ENCODE results near the gene SIM1.
"Not testable (repeated sequence)": the region's sequence is repeated elsewhere in the genome, so short reads cannot be mapped to it uniquely, and the experiment has no call there.

SIM1 gene

DNA sequence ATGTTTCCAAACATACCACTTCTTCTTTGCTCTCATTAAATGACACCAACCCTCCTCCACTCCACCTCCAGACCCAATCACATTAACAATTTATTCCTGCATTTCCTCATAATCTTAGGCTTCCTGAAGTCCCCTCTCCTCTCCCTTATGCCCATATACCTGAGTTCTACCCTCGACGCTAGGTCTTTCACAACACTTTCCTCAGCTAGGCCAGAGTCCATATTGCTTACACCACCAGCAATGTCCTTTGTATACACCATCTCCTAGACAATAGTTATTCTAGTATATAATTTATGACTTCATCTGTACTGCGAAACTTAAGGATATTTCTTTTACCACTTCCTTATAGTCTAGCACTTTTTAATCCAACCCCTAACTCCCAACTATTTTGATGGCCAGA lies 47.7 kb downstream of the SIM1 start:
- no peak for DNase-seq

DNA sequence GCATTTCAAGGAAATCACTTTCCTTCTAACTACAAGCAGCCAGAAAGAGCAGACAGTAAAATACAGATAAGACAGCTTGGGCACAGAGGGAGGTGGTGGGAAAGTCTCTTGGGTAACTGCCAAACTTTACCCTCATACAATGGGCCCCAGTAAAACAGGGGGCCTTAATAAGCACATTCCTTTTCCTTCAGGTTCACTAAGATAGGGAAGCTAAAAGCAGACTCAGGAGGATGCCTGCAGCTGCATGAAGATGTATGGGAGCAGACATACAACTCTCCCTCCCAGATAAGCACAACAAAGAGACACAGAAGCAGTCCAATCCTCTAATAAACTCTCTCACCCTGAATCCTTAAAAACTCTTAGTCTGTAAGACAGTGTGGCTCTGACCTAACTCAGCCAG lies 49.0 kb downstream of the SIM1 start:
- no peak for DNase-seq

DNA sequence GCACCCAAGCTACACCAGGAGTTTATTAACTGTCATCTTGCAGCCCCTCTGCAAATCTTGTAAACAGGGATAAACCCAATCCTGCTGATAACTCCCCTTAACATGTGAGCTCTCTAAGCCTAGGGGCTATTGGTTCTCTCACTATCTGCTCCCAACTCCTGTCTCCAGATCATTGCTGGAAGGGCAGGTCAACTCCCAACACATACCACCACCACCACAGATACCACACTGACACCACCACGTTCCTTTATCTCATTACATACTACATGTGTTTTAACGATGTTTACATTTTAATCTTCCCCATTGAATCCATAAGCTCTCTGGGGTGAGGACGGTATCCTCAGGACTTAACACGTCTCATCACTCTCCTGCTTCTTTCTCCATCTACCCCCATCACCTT lies 51.8 kb downstream of the SIM1 start:
- no peak for DNase-seq

DNA sequence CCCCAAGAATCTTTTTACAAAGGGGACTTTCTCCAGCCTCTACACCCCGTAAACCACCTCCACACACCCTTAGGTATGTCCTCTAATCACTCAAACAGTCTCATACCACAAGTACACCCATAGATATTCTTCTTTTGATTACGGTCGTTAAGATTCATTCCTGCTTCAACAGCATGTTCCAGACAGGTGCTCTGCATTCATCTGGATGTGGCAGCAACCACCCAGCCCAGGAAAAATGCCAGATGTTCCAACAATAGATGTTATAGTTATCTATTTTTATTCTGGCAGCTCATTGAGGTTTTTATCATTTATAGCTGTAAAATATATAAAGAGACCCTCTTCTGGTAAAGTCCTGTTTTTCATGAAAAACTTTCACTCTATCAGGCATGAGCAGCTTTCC lies 60.7 kb downstream of the SIM1 start:
- DNase-seq: no peak

DNA sequence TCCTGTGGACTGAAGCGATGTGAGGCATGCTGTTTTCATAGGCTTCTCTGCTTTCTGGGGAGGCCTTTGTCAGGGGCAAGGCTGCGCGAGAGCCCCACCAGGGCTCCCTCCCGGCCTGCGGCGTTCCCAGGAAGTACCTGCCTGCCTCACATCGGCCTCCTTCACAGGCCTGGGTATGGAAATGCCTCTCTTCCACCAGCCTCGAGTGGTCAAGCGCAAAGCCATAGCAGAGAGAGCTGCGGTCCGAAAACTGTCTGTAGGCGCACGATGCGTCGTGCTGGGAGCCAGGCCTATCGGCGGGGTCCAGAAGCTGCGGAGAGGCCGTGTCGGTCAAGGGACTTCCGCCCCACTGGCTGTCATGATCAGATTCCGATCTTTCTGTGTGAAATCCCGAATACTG lies 71.2 kb downstream of the SIM1 start:
- DNase-seq: no peak

DNA sequence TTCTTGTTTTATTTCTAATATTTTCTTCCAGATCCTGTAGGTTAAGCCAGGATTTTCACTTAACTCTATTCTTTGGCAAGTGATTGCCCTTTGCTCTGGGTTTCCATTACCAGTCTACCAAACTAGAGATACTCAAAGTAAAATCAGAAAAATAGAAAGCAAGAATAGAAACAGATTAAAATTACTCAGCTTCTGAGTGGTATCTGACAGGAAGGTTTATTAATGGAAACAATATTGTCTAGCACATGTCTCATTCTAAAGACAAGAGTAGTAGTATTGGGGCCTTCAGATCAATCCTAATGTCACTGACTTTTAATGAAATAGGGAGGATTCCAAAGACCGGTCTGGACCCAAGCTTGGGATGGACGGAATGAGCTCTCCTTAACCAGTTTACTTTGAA lies 72.3 kb downstream of the SIM1 start:
- no peak for DNase-seq

DNA sequence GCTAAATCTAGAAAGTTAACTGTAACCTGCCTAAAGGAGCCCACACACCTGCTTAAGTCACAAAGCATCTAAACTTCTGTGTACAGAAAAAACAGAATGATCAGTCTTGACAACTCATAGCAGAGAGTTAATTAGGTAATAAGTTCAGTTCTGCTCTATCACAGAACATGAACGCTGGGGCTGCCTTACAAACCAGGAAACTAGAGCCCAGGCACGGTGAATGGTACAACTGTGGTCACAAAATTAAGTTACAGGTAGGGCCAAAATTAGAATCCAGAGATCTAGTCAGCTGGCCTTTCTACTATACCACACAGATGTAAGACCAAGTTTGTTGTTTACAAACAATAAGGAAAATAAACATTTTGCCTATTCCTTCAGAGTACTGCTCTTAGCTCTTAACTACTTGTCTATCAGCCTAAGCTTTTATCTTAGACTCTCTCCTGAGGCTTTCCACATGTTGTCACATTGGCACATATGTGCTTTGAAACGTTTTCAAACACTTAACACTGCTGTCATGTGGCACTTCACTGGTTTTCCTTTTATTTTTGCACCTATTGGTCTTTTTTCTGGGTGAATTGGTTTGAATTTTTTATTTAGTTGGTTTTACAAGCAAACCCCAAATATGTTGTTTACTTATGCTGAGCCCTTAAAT lies 75.7 kb downstream of the SIM1 start:
- no peak for DNase-seq

DNA sequence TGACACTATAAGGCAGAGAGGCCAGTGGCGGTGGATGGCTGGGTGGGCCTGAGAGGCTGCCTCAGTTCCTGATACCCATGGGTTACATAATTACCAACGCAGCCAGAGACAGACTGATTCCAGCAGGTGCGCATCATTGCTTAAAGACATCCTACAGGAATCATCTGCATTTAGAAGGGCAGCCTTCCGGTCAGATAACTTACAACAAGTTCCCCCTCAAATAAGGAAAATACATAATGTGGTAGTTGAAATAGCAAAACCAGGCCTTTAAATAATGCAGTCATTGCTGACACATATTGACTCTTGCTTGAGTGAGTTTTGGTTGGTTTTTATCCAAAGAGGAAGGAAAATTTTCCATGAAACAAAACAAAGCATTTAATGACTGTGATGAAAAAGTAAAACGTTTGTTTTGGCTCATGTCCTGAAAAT lies 81.9 kb downstream of the SIM1 start:
- no peak for DNase-seq

DNA sequence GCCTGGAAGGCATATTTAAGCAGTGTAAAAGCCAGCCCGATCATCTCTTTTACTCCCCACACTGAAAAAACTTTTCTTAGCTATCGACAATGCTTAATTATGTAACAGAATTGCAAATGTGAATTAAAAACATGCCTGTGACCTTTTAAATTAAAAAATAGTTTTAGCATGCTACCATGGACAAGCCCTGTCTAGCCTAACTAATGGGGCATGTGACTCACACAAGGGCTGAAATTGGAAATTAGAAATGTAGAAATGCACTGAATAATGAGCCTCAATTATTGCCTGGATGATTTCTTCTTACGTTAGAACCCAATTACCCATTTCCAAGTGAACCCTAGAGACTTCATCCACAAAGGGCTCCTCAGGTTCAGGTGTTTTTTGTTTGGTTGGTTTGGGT lies 82.7 kb downstream of the SIM1 start:
- DNase-seq: no peak

DNA sequence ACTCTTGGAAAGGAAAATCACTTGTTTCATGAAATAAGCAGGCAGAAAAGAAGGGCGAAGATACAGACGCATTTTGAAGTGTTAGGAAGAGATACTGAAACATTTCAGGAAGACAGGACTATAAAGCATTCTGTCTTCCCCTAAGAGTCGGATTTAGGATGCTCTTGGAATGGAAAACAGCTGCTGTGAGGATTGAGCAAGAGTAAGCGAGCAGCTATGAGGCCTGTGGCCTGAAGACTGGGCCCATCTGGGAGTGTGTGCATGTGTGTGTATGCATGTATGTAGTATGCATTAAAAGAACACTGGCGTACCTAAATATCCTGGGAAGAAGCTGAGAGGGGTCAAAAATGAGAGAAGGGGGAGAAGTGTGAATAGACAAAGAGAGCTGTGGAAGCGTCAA lies 83.6 kb downstream of the SIM1 start:
- no peak for DNase-seq

DNA sequence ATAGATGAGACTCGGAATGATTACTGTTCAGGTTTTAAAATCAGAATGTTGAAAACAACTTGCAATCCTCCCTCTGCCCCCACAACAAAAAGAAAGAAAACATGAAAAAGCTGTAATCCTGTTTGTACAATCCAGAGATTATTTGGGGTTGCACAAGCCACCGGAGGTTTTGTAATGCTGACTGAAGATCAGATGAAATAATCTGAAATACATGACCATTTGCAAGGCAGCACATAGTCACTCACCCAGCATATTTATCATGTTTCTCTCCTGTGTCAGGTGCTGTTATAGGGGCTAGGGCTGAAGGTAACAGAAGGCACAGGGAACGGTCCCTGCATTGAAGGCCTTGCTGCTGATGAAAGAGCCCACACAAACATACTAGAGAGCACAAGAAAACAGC lies 85.3 kb downstream of the SIM1 start:
- DNase-seq: no peak

DNA sequence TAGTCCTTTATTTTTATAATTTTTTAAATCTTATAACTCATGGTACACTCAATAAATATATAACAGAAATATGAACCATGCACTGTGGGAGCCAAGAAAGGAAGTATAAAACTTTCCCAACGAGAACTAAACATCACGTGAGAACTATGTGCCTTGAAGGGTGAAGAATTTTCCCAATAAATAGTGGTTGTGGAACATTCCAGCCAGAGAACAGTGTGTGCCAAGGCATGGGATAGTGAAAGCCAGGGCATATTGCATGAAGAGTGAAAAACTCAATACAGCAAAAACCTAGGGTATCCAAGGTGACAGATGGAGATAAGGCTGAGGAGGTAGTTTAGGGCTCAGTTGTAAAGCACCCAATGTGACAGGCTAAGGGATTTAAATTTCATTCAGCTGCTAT lies 86.1 kb downstream of the SIM1 start:
- no peak for DNase-seq

DNA sequence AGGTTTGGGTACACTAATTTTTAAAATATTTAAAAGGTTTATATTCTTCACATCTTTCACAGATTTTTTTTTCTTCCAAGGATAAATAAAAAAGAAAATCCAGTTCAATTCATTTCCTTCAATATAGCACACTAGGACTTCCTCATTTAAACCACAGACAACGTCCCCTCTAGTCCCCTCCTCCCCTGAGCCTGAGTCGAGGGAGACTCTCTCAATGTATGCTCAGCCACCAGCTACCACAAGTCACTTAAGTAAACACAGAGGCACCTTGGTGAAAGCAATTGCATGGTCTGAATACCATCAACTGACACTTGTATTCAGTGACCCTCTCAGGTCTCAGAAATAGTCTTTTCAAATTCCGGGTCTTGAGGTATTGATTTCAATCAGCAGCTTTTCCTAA lies 88.6 kb downstream of the SIM1 start:
- DNase-seq: no peak

DNA sequence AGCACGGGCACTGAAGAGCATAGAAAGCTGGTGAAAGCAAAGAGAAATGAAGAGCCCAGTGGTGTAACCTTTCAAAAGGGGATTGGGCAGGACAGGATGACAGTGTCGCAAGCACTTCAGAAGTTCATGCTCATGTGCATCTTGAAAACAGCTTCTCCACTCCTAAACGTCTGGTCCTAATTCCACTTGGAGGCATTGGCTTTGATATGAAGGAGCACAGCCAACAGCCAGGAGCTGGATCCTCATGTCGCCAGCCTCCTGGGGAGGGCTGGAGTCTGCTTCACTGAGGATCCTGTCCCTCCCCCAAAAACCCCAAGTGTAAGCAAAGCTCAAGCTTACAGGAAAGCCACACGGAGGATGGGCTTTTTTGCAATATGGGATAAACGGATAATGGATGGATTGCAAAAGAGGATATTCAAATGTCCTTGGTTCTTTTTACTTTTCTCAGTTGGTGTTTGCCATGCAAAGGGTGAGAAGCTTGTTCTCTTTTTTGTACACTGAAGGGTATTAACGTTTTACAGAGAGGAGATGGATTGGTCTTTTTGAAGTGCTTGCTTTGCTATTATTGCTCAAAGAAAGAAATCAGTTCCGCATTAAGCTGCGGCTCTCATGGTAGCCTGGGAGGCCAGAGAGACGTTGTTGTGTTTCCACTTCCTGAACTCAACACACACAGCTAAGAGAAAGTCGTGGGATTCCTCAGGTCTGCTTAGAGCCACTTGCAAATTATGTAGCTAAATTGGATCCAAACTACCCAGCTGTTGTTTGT lies 92.2 kb downstream of the SIM1 start:
- DNase-seq: no peak

DNA sequence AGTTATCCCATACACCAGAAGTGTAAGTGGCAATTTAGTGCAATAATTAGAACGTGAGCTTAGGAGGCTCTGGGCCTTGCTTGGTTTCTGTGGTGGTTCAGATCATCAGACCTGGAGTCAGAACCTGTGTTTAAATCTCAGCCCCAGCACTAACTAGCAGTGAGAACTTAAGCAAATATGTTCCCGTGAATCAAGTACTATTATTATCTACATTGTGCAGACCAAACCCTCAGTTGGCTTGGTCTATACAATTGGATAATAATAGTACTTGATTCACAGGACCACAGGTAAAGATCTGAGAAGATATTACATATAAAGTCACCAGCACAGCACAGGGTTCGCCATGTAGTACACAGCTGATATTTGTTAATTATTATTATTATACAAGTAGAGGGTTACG lies 93.1 kb downstream of the SIM1 start:
- DNase-seq: no peak

DNA sequence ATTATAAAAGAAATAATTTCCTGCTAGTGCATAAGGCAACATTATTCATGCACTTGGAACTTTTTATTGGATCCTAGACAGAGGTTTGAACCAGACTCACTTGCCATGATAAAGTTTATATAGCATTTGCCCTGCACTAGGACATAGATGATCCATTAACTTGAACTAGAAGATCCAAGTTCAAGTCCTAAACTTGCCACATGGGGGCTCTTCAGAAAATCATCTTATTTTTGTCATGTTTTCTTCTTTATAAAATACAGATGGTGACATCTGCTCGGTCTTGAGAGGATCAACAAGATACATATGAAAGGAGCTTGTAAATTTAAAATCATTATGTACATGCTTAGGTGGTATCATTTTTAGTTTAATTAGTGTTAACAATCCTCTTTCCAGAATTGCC lies 94.5 kb downstream of the SIM1 start:
- no peak for DNase-seq

DNA sequence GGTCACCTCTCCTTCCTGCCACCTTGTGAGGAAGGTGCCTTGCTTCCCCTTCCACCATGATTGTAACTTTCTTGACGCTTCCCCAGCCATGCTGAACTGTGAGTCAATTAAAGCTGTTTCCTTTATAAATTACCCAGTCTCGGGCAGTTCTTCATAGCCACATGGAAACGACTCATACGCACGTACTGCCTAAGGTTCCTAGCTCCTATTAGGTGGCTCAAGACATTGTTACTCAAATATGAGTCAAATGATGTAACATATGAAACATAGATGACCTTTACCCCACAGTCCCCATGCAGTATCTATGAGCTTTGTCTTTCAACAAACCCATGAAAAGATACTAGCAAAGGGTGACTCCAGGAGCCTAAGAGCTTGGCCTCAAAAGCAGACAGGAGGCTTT lies 98.3 kb downstream of the SIM1 start:
- peak; percentile 56 for DNase-seq

DNA sequence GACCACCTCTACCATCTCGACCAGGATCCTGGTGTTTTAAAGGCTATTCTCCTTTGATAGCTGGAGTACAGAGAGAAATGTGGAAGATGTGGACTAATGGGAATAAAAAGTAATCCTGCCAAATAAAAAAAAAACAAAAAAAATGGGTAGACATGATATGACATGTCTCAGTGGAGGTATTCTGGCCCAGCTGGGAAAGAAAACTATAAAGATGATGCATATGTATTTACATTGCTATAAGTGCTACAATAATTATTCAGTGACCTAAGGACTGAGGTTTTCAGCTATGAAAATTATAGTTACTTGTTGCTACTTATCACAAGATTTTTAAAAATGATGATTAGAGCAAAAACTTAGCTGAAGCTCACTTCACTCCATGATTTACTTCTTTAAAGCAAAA lies 101.1 kb downstream of the SIM1 start:
- no peak for DNase-seq

DNA sequence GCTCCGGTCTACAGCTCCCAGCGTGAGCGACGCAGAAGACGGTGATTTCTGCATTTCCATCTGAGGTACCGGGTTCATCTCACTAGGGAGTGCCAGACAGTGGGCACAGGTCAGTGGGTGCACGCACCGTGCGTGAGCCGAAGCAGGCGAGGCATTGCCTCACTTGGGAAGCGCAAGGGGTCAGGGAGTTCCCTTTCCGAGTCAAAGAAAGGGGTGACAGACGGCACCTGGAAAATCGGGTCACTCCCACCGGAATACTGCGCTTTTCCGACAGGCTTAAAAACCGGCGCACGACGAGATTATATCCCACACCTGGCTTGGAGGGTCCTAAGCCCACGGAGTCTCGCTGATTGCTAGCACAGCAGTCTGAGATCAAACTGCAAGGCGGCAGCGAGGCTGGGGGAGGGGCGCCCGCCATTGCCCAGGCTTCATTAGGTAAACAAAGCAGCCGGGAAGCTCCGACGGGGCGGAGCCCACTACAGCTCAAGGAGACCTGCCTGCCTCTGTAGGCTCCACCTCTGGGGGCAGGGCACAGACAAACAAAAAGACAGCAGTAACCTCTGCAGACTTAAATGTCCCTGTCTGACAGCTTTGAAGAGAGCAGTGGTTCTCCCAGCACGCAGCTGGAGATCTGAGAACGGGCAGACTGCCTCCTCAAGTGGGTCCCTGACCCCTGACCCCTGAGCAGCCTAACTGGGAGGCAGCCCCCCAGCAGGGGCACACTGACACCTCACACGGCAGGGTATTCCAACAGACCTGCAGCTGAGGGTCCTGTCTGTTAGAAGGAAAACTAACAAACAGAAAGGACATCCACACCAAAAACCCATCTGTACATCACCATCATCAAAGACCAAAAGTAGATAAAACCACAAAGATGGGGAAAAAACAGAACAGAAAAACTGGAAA lies 109.7 kb downstream of the SIM1 start:
- not testable (repeated sequence) for DNase-seq

DNA sequence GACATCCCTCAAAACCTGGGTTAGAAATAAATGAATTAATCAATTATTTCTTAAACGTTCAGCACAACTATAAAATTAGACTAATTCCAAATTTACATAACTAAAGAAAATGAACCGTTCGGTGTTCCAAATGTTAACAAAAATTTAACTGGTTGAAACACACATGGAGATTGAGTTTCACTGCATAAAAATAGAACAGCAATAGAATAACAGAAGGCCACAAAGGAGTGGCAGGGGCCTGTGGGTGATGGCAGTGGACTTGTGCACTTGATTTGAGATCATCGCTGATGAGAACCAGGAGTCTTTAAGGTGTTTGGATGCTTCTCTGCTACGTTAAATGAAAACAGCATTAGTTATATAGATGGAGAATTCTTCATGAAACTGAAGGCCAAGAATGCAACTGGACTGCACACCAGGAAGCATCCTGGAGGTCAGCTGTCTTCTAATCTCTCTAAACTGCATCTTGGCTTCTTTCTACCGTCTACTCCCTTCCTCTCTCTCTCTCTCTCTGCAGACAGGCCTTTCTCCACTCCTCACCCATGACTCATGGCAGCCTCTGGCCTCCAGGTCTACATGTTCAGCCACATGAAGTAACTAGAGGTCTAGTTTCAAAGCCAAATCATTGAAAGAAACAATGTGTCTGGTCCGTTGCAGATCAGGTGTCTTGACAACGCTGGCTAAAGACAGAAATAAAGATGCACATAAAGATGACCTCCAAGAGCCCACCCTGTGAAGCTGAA lies 111.3 kb downstream of the SIM1 start:
- DNase-seq: no peak

DNA sequence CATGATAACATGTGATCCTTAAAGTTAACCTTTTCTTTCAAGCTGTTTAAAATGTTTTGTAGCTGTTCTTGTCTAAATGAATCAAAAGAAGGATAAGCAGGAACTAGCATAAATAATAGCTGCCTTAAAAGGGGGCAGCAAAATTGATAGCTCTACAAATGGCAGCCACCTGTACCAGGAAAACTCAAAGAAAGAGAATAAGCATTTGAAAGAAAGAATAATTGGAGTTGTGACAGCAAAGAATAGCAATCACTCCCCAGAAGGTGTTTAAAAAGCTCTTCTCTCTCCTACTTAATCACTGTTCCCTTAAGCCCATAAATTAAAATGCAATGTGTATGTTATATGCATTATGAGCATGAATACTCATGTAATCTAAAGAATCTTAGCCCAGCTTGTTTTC lies 114.6 kb downstream of the SIM1 start:
- DNase-seq: no peak

DNA sequence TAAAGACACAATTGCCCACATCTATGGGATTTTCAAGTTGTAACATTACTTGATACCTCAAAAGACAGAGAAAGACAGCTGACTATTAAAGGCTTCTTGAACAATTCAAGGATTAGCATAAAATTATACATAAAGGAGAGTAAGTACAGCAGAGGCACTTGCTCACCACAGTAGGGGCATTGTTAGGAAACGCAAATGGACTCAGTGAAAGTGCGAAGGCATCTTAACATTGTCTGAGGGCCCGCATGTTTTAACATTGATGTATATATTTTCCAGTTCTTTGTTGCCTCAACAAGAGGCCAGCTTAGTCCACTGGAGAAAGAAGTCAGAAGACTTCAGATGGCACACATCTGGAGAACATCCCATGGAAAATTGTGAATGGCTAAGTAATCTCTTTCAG lies 115.4 kb downstream of the SIM1 start:
- no peak for DNase-seq

DNA sequence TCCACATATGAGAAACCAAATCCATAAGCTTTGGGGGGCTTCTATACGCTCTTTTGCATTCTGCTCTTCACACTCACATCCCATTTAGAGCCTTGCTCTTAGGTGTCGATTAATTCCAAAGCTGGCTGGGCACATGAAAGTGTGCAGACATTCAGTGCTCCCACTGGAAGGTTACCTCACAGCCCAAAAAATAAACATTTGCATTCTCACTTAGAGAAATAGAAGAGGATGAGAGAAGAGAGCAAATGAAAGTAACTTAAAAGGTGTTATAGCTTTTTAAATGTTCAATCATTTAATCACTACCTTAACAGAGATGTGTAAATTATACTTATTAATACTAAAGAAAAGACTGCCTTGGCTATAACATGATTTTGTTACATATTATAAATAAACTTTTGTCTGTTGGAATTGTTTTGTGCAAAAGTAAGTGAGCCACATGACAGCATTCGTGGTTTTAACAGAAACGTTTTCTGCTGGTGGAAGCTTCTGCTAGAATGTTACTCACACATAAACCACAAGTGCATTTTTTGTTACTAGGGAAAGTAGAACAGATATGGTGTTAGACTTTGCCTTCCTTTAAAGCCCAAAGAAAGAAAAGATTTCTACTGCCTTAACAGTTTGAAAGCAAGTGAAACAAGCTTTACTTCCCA lies 116.7 kb downstream of the SIM1 start:
- no peak for DNase-seq
